ENCODE data around the gene PHACTR4.
"Not testable (repeated sequence)": the region's sequence is repeated elsewhere in the genome, so short reads cannot be mapped to it uniquely, and the experiment has no call there.

The PHACTR4 gene

GRCh38 chr1:28369371-28370238 lies at the start of gene PHACTR4:
Gene PHACTR4 (plus strand): TSS chr1:28369740. CDS start chr1:28407448, 37,708 bp downstream.
- DNase-seq: peak; percentile 96

- DNase-seq: peak; percentile 15
These were observed 47.3 kb upstream of the PHACTR4 start for GRCh38 chr1:28322194-28322593.

GRCh38 chr1:28323720-28324119 lies 45.8 kb upstream of the PHACTR4 start:
- no peak for DNase-seq

GRCh38 chr1:28326515-28326914 lies 43.0 kb upstream of the PHACTR4 start:
- DNase-seq: no peak

GRCh38 chr1:28326984-28327383 lies 42.6 kb upstream of the PHACTR4 start:
- DNase-seq: no peak

- not testable (repeated sequence) for DNase-seq
These were observed 42.1 kb upstream of the PHACTR4 start for GRCh38 chr1:28327431-28327830.

GRCh38 chr1:28328228-28328648 lies 41.3 kb upstream of the PHACTR4 start:
- DNase-seq: no peak

- DNase-seq: peak; percentile 22
These were observed 40.0 kb upstream of the PHACTR4 start for GRCh38 chr1:28329395-28330153.

GRCh38 chr1:28338897-28339296 lies 30.6 kb upstream of the PHACTR4 start:
- DNase-seq: no peak

GRCh38 chr1:28339551-28339950 lies 30.0 kb upstream of the PHACTR4 start:
- DNase-seq: no peak

- no peak for DNase-seq
These were observed 29.1 kb upstream of the PHACTR4 start for GRCh38 chr1:28340221-28340974.

GRCh38 chr1:28341591-28341990 lies 27.9 kb upstream of the PHACTR4 start:
- DNase-seq: no peak

GRCh38 chr1:28343405-28343804 lies 26.1 kb upstream of the PHACTR4 start:
- no peak for DNase-seq

- not testable (repeated sequence) for DNase-seq
These were observed 16.2 kb upstream of the PHACTR4 start for GRCh38 chr1:28353248-28353810.

- no peak for DNase-seq
These were observed 15.4 kb upstream of the PHACTR4 start for GRCh38 chr1:28354121-28354520.

- no peak for DNase-seq
These were observed 10.8 kb upstream of the PHACTR4 start for GRCh38 chr1:28358716-28359115.

GRCh38 chr1:28359592-28360239 lies 9.8 kb upstream of the PHACTR4 start:
- DNase-seq: peak; percentile 69

GRCh38 chr1:28364888-28365287 lies 4.7 kb upstream of the PHACTR4 start:
- DNase-seq: no peak

- peak; percentile 15 for DNase-seq
These were observed 3.7 kb upstream of the PHACTR4 start for GRCh38 chr1:28365864-28366263.

- DNase-seq: not testable (repeated sequence)
These were observed 932 bp upstream of the PHACTR4 start for GRCh38 chr1:28368608-28369007.

GRCh38 chr1:28370239-28371009 lies 884 bp downstream of the PHACTR4 start:
- DNase-seq: peak; percentile 43

GRCh38 chr1:28371010-28371377 lies 1.5 kb downstream of the PHACTR4 start:
- DNase-seq: no peak

All from COR-L47 (cell line).